GM12872 (cell line): ENCODE data around the gene CIB4.

ENCODE experiments used
- CTCF ChIP-seq: IDR thresholded peaks from 3 replicates; pipeline ENCODE4 v1.5.1; 2011; ENCODE audit warnings: low read depth, mild to moderate bottlenecking, low read length, moderate library complexity; ENCODE audit not compliant: insufficient read depth

The CIB4 gene

DNA sequence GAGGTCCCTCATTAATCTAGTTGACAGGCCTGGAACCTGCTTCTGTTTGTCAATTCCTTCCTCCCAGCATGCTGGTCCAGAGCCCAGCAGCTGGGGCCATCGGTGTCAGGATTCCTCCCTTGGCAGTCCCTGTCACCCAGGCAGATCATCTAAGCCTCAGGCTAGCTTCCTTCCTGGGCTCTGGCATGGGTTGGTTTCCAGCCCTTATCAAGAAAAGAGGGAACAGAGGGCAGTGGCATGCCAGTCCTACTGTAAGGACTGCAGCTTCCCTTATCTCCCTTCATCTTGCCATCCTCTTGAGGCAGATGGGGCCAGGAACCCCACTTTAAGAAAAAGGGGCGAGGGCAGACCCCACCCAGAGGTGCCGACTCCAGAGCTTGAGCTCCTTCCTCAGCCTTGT lies 40.5 kb upstream of the CIB4 start:
- no peak for TF ChIP-seq CTCF

GRCh38 chr2:26679867-26680266 lies 38.7 kb upstream of the CIB4 start:
- TF ChIP-seq CTCF = no peak

- no peak for TF ChIP-seq CTCF
These were observed 36.9 kb upstream of the CIB4 start for GRCh38 chr2:26678035-26678434.

DNA sequence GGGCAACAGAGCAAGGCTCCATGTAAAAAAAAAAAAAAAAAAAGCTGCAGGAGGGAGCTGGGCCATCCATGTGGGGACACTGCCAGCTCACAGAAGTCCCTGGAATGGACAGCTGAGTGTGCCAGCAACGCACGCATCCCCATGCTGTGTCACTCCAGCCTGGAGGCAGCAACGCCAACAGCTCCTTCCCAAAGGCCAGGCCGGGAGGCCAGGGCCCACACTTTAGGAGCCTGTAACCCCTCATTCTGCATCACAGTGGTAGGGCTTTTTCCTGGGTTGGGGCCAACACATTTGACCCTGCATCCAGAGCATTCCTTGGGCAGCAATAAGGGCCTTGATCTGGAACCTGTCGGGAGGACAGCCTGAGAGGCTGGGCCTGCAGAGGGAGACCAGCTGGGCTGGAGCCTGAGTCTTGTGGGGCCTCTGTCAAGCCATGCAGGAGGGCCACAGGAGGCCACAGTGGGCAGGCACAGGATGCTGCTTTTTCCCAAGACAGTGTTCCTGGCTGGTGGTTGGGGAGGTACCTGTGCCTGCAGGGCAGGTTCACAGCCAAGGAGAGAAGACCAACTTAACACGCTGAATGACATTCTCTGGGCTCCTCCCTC lies 34.6 kb upstream of the CIB4 start:
- TF ChIP-seq CTCF = no peak

- TF ChIP-seq CTCF = no peak
These were observed 33.6 kb upstream of the CIB4 start for GRCh38 chr2:26674771-26675170.

DNA sequence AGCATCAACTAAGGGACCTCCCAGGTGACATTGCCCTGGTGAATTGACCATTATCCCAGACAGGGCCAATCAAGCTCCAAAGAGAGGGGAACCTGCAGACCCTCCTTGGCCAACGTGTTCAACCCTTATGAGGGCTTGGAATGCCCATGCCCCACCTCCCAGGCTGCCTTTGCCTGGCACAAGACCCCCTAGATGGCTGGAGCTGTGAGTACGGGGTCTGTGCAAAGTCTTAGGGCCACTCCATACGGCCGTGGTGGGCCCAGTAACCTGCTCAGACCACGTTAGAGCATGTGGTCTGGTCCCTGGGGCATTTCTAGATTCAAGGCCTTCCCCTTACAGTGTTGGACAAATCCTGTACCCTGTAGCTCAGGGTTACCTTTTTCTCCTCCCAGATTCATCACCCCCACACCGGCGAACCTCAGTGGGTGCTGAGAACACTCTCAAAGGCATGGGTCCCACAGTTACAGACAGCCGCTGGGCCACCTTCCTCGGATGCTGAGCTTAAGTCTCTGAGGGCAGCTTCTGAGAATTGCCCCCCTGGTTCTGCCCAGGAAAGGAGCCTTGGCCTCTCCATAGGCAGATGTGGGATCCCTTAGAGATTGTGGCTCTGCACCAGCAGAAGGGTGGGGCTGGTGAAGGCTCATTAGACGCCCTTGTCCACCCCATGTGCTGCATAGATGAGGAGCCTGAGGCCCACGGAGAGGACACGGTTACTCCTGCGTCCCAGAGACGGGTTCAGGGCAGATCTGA lies 33.0 kb upstream of the CIB4 start:
- no peak for TF ChIP-seq CTCF

- no peak for TF ChIP-seq CTCF
These were observed 31.7 kb upstream of the CIB4 start for GRCh38 chr2:26672818-26673393.
